K562 (cell line): ENCODE results near the gene HOMEZ. TPM values are rescaled to one million over a fixed set of nuclear protein-coding genes. Genes with fewer than 3 reads are reported as not detected.
A peak's percentile ranks its signal among the peaks of the same experiment; 100 is the strongest.

ENCODE experiments used
- BCLAF1 ChIP-seq, 2 experiments: fragments of 450-650 bp in 1 of 2; IDR thresholded peaks; 2 replicates each; pipeline ENCODE4 v1.6.1; 2011 to 2017; ENCODE audit warnings: low read depth in 2 of 2, antibody characterized with exemption in 1 of 2, borderline replicate concordance in 1 of 2, low read length in 1 of 2, mild to moderate bottlenecking in 1 of 2, mixed read lengths in 1 of 2; ENCODE audit not compliant: control insufficient read depth in 1 of 2
- CREB3L1 ChIP-seq: fragments of 450-650 bp; IDR thresholded peaks from 2 replicates; pipeline ENCODE4 v1.6.1; 2014; ENCODE audit warnings: low read depth, mild to moderate bottlenecking, moderate library complexity, borderline replicate concordance
- CTBP1 ChIP-seq: fragments of 450-650 bp; IDR thresholded peaks from 2 replicates; pipeline ENCODE4 v1.6.1; 2016; ENCODE audit warnings: borderline replicate concordance
- HLTF ChIP-seq: fragments of 450-650 bp; IDR thresholded peaks from 2 replicates; pipeline ENCODE4 v1.6.1; 2016
- RBM15 ChIP-seq: fragments of 200-400 bp; formaldehyde crosslinking; IDR thresholded peaks from 2 replicates; pipeline ENCODE4 v1.6.1; 2018; ENCODE audit warnings: mild to moderate bottlenecking, low read length, moderate library complexity; ENCODE audit not compliant: insufficient read depth
- SAFB ChIP-seq: fragments of 200-400 bp; formaldehyde crosslinking; IDR thresholded peaks from 2 replicates; pipeline ENCODE4 v1.6.1; 2017; ENCODE audit warnings: low read depth, low read length, borderline replicate concordance
- STAT5B ChIP-seq: fragments of 250-450 bp; sonication (Bioruptor Pico); IDR thresholded peaks from 2 replicates; pipeline ENCODE4 v1.8.0; 2021; ENCODE audit warnings: mild to moderate bottlenecking, inconsistent platforms
- USF1 ChIP-seq: sonication (generic); formaldehyde crosslinking; IDR thresholded peaks from 2 replicates; pipeline ENCODE4 v1.9.0; 2022; ENCODE audit warnings: mild to moderate bottlenecking, missing genetic modification reagents
- ZBTB43 ChIP-seq: sonication (generic); formaldehyde crosslinking; IDR thresholded peaks from 2 replicates; pipeline ENCODE4 v1.8.0; 2023; ENCODE audit warnings: mild to moderate bottlenecking, missing genetic modification reagents
- ZFPM2 ChIP-seq: fragments of 250-450 bp; sonication (Bioruptor Pico); IDR thresholded peaks from 2 replicates; pipeline ENCODE4 v1.5.1; 2022; ENCODE audit warnings: mild to moderate bottlenecking
- ZNF407 ChIP-seq: fragments of 450-650 bp; IDR thresholded peaks from 2 replicates; pipeline ENCODE4 v1.6.1; 2016; ENCODE audit warnings: low read depth
- ZNF668 ChIP-seq: fragments of 250-450 bp; sonication (Bioruptor Pico); IDR thresholded peaks from 2 replicates; pipeline ENCODE4 v1.8.0; 2022; ENCODE audit warnings: mild to moderate bottlenecking, inconsistent platforms
- polyA plus RNA-seq, 8 experiments: library from polyadenylated mRNA; depleted of rRNA in 4 of 8; stranded (reverse) in 5 of 8; unstranded in 3 of 8; fragments of >200 nt; fragmentation: Nextera tagmentation in 2 of 8; fragmentation: Illumina TruSeq in 1 of 8; extraction: Ambion mirVana in 2 of 8; extraction: Trizol in 1 of 8; gene quantifications; 2 replicates each; pipeline versions ENCODE4 v1.2.1 to v1.2.3, GENCODE V29; 2011 to 2014; ENCODE audit warnings: inconsistent platforms in 1 of 8, missing spikeins in 1 of 8
- total RNA-seq, 7 experiments: library from RNA; depleted of rRNA in 6 of 7; stranded (reverse); fragments of >200 nt in 6 of 7; fragmentation: Illumina TruSeq in 2 of 7; extraction: Trizol in 2 of 7; gene quantifications; 2 replicates each; pipeline versions ENCODE4 v1.2.1 to v1.2.3, GENCODE V29; 2011 to 2021; ENCODE audit warnings: low replicate concordance in 1 of 7

HOMEZ gene
- total and polyA plus RNA-seq, 9 of the 15 experiments (the other 6 are each of a cell fraction or from before 2014, with no cell fraction given): 3.0 to 30.2 (median 16.9) TPM

- TF ChIP-seq CREB3L1: peak; percentile 90
- TF ChIP-seq BCLAF1 (IDR thresholded peaks at IDR 0.05; ENCODE audit: borderline replicate concordance in 1 of 2, control insufficient read depth in 1 of 2, low read depth in 2 of 2, low read length in 1 of 2): 0 out of 4 replicates have a peak, but pooled peaks of 1 of the 2 experiments have one; percentile 62
- TF ChIP-seq STAT5B (CRISPR knock-in tag): no peak
- TF ChIP-seq CTBP1: peak; percentile 100
- no peak; the same call in 1 of the 2 replicates for TF ChIP-seq ZBTB43 (CRISPR knock-in tag)
- no peak for TF ChIP-seq HLTF
- TF ChIP-seq RBM15: no peak
- peak; percentile 89 for TF ChIP-seq USF1 (CRISPR knock-in tag)
- peak; percentile 77 for TF ChIP-seq SAFB
- no peak for TF ChIP-seq ZNF668 (CRISPR knock-in tag)
- TF ChIP-seq ZNF407: no peak
- no peak for TF ChIP-seq ZFPM2 (CRISPR knock-in tag)
Observed at GRCh38 chr14:23301288-23301968, 15.5 kb upstream of the HOMEZ start (continued).
